GM13976 (cell line): Measurements from ENCODE around the gene ZNRF3.
A peak's percentile ranks its signal among the peaks of the same experiment; 100 is the strongest.
"Not testable (repeated sequence)": the region's sequence is repeated elsewhere in the genome, so short reads cannot be mapped to it uniquely, and the experiment has no call there.

Experiments used
- DNase-seq: peaks from one replicate; pipeline ENCODE4 v3.0.0; 2012; ENCODE audit warnings: low spot score
- CTCF ChIP-seq: IDR thresholded peaks from 2 replicates; pipeline ENCODE4 v1.5.1; 2012; ENCODE audit warnings: borderline replicate concordance, mild to moderate bottlenecking; ENCODE audit not compliant: insufficient read depth; ENCODE audit errors: extremely low read depth, missing control alignments, control extremely low read depth
- in situ Hi-C: fragments of 300-500 bp; cut with MboI; formaldehyde crosslinking; loops from one replicate; pipeline ENCODE4 v1.12.0; 2022; ENCODE audit warnings: low sequenced_read_pairs, mixed read lengths, inconsistent platforms; ENCODE audit not compliant: unreplicated experiment

Gene ZNRF3

GRCh38 chr22:28883917-28884746, 760 bp downstream of the ZNRF3 start:
- peak; percentile 49 for DNase-seq
- in situ Hi-C loops: no loop called here

GRCh38 chr22:28884747-28885350, 1.5 kb downstream of the ZNRF3 start:
- no peak for DNase-seq
- TF ChIP-seq CTCF: no peak
- in situ Hi-C loops: no loop called here

More at GRCh38 chr22:28883917-28884746, 760 bp downstream of the ZNRF3 start:
- no peak for TF ChIP-seq CTCF

- in situ Hi-C loops: no loop called here
- no peak for TF ChIP-seq CTCF
- DNase-seq: no peak
These were observed 2.6 kb downstream of the ZNRF3 start for GRCh38 chr22:28885939-28886338.

GRCh38 chr22:28886679-28887078, 3.3 kb downstream of the ZNRF3 start:
- in situ Hi-C loops, DNase-seq: not testable (repeated sequence)

- DNase-seq: no peak
- TF ChIP-seq CTCF: no peak
- in situ Hi-C loops: no loop called here
These were observed 4.5 kb downstream of the ZNRF3 start for GRCh38 chr22:28887725-28888459.

- DNase-seq: no peak
- no peak for TF ChIP-seq CTCF
- in situ Hi-C loops: no loop called here
These were observed 6.2 kb downstream of the ZNRF3 start for GRCh38 chr22:28889478-28890024.
